Transverse colon (tissue), 4 donors: ENCODE data around the gene MED8.
A peak's percentile ranks its signal among the peaks of the same experiment; 100 is the strongest.

Source experiments
- CTCF ChIP-seq, 5 experiments: fragments of 200-600 bp in 3 of 5; fragments of 450-650 bp in 2 of 5; sonication (generic) in 3 of 5; IDR thresholded peaks; 1 replicate in 2 of 5; 2 replicates in 3 of 5; pipeline ENCODE4 v1.5.1; 2016 to 2017; ENCODE audit warnings: antibody characterized with exemption in 5 of 5, inconsistent platforms in 3 of 5, mild to moderate bottlenecking in 2 of 5, moderate library complexity in 1 of 5
- EP300 ChIP-seq: sonication (generic); formaldehyde crosslinking; IDR thresholded peaks from one replicate; pipeline ENCODE4 v1.6.1; 2017; ENCODE audit warnings: antibody characterized with exemption, low read depth
- POLR2A ChIP-seq: fragments of 450-650 bp; IDR thresholded peaks from one replicate; pipeline ENCODE4 v1.6.1; 2016; ENCODE audit warnings: antibody characterized with exemption, mild to moderate bottlenecking, moderate library complexity
- POLR2AphosphoS5 ChIP-seq, 3 donors: sonication (generic); formaldehyde crosslinking; IDR thresholded peaks; one replicate each; pipeline ENCODE4 v1.6.1; 2016; ENCODE audit warnings: antibody characterized with exemption in 3 of 3

GRCh38 chr1:43367904-43368645 is 21.5 kb downstream of the MED8 start, which contains the start of gene ELOVL1:
- TF ChIP-seq CTCF (IDR thresholded peaks at IDR 0.05) (no peak), EP300 (no peak), POLR2AphosphoS5 (IDR thresholded peaks at IDR 0.05) (peak; percentile 78 to 86 (median 84)), POLR2A (peak; percentile 90)
